ENCODE data around the gene NTRK2.

Gene NTRK2

GRCh38 chr9:84823421-84824271, 154.1 kb downstream of the NTRK2 start:
- no peak for DNase-seq

- DNase-seq: no peak
These were observed 157.8 kb downstream of the NTRK2 start for GRCh38 chr9:84827216-84827765.

DNA sequence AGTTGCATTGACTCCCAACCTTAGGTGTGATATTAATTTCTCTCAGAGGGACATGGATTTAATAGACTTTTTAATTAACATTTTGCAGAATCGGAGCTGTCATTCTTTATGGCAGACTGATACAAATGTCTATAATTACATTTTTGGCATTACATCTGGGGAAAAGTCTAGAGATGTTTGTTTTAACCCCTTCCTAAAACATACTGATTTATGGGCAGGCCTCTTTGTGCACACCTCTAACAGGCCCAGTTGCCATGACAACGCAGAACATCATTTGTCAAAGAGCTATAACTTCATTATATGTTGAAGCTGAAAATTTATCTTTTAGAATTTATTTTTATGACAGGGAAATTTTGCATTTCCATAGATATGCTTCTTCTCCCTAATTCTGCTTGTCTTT, 158.5 kb downstream of the NTRK2 start:
- DNase-seq: no peak

DNA sequence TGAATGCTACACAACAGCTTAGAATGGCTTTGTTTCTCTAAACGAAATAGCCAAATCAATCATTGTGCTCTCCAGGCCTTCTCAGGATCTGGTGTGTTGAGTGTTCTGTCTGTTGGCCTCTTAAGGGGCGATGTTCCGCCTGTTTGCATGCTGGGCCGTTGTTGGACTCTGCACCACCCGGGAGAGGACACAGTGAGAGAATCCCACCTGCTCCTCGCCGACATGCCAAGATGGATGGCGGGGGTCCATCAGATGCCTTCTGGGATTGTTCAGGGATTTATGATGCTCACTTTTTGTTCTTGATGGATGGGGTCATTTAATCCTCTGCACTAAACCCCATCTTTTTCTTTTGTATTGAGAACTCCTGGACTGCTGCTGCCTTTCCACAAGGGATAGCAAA, 159.9 kb downstream of the NTRK2 start:
- DNase-seq: no peak

- DNase-seq: no peak
These were observed 160.6 kb downstream of the NTRK2 start for GRCh38 chr9:84829997-84830696.

DNA sequence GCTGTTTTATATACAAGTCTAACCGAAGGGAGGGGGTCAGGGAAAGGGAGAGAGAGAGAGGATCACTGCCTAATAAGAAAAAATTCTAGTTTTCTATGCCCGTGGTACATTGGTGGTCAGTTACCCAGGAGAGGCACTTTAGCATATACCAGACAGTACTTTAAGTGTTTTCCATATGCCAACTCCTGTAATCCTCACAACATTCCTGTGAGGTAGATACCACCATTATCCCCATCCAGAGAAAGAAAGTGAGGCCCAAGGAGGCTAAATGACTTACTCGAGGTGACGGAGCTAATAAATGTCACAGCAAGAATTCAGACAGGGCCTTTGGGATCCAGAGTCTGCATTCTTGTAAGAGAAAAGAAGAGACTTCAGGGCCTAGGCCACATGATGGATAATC, 161.8 kb downstream of the NTRK2 start:
- DNase-seq: no peak

- DNase-seq: no peak
These were observed 162.9 kb downstream of the NTRK2 start for GRCh38 chr9:84832453-84832852.

DNA sequence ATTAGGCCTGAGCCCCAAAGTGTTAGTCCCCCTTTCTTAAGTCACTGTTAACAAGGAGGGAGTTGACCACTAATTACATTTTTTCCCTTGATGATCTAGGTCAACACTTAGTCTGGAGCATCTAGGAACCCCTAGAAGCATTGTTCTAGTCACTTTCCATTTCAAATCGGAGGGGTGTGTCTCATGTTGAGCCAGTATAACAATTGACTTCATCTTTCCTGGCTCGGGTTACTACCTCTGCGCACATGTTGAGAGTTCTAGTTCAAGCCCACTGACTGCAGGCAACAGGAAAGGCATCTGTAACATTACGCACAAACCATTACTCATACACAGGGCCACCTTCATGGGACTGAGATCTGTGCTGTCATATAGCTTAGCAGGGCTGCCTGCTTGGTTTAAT, 164.9 kb downstream of the NTRK2 start:
- DNase-seq: no peak

- DNase-seq: no peak
These were observed 166.2 kb downstream of the NTRK2 start for GRCh38 chr9:84835745-84836144.

DNA sequence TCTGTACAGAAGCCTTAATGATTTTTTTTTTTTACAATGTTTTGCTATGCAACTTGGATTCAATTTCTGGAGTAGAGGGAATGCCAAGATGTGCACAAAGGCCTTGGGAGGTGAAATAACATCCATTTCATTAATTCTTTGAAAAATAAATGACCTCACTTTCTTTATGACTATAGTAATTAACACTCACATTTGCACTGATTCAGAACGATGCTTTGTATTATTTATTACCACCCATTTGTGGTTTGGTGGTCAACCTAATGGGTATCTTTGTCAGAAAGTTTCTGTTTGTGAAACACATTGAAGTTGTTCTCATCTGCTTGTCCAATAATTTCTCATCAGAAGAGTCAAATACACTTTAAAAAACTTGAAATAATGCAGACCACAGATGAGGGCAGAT, 169.3 kb downstream of the NTRK2 start:
- DNase-seq: no peak

DNA sequence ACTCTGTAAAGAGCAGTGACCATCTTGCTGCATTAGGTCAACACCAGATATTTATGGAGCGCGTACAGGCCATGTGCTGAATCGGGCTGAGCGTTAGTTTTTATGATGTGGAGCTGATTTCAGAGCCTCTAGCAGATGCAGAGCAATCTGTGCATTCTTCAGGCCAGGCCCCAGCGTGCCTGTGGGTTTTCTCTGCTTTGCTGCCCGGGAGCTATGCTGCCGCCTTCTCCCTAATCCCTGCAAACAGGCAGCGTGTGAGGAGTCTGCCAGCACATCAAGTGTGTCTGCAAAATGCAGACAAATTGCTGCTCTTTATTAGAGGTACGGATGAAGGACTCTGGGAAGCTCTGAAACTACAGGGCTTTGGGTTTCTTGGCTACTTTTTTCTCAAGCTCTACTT, 170.0 kb downstream of the NTRK2 start:
- no peak for DNase-seq

DNA sequence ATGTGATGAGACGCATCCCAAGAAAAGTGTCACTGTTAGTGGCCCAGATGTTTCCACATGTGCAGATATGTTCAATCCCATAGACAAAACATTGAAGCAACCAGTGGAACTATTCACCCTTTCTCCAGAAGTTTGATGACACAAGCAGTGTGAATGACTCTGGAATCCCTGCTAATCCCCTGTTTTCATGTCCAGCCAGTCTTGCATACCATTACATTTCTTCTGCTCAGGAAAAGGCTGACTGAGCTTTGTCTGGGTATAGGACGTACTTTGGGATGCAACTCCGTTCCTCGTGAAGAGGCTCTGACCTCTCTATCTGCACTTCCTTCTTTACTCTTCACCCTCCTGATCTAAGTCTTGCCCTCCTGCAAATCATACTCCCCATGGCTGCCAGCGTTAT, 172.4 kb downstream of the NTRK2 start:
- no peak for DNase-seq

DNA sequence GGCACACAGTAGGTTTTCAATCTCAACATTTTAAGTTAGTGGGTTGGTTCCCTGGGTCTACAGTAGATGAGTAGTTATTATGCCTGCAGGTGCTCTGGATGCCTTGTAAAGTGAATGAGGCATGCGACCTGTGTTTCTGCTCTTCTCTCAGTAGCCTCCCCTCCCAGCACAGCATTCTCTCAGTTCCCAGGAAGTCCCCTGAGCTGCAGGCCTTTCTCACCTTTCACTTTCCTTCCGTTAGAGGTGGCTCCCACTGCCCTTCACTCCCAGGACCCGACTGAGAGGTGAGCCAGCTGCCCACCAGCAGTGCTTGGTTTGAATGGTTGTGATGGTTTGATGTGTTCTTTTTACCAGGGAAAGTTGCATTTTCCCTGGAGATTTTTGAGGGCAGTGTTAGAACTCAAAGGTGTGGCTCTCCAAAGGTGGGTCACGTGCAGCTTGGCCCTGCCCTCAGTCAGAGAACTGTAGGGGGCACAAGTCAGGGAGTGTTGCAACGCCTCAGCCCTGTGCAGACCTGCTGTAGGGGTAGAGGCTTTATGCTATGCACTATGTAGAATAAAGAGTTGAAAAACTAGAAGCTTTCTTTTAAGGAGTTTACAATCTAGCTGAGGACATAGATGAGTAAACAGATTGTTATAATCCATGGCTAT, 173.8 kb downstream of the NTRK2 start:
- DNase-seq: no peak

- DNase-seq: no peak
These were observed 176.7 kb downstream of the NTRK2 start for GRCh38 chr9:84845956-84846900.

DNA sequence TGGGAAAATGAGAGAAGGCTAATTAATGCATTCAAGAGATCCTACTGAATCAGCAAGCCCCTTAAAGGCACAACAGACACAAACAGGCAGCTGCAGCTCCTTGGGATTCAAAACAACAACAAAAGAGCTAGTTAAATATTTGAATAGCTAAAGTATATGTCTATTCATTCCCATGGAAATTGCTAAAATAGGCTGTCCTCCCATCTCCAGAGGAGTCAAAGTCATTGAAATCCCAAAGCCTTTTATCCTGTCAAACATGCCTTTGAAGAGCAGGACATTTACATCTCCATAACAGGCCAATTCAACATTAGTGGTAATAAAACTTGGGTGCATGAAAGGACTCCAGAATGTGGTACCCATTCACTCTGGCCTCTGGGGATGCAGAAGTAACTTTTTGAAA, 177.4 kb downstream of the NTRK2 start:
- no peak for DNase-seq

DNA sequence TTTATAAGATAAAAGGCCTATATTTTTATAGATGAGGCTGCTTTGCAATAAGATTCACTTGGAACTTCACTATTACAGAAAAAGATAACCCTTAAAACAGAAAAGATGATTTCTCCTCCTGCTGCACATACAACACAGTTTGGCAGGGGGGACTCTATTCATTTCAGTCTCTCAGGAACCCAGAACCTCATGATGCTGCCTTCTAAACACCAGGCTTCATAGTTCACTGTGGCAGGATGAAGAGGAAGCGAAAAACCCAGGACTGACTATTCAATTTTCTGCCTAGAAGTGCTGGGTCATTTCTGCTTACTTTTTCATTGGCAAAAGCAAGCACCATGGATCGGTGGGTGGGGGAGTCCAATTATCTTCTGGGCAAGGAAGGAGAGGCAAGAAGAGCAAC, 179.5 kb downstream of the NTRK2 start:
- DNase-seq: no peak

DNA sequence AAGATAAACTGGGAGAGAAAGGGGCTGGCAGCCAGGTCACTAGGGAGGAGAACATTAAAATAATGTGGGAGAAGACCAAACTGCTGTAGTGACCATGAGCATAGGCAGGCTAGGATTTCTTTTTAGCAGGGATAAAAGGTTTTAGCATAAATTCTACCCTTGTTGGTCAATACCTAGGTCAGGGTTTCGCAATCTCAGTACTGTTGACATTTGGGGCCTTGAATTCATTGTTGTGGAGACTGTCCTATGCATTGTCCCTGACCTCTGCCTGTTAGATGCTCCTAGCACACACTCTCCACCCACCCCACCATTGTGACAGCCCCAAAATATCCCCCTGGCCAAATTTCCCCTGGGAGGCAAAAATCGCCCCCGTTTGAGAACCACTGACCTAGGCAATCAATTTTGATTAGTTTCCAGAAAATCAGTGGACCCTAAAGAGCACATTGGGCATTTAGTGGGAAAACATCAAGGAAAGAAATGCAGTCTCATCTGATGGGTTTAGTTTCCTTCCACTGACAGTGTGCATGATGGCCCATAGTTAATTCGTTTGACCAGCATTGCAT, 181.4 kb downstream of the NTRK2 start:
- no peak for DNase-seq

DNA sequence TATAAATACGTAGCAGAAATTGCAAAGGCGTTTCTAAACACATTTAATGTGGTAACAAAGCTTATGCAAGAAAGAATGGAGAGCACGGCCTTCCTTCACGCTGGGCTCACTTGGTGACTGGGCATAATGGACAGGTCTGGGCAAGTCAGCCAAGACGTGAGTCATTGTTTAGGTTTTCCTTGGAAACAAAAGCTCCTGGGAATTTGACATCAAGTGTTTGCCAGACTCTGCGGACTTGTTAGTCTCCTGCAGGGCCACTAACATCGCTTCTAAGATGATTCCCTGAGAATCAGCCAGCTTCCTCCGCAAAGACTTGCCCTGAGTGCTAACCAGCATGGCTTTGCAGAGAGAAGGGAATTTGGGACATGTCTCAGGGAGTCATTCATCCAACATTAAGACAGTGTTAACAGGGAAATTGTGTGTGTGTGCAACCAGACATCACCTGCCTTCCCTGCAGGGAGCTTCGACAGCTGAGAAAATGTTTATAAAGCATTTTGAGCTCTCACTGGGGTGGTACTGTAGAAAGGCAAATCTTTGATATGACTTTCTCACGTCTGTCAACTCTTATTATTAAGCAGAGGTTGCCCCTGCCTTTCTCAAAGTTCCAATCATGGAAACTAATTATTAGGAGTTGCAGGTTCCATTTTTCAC, 182.5 kb downstream of the NTRK2 start:
- DNase-seq: peak; percentile 73

DNA sequence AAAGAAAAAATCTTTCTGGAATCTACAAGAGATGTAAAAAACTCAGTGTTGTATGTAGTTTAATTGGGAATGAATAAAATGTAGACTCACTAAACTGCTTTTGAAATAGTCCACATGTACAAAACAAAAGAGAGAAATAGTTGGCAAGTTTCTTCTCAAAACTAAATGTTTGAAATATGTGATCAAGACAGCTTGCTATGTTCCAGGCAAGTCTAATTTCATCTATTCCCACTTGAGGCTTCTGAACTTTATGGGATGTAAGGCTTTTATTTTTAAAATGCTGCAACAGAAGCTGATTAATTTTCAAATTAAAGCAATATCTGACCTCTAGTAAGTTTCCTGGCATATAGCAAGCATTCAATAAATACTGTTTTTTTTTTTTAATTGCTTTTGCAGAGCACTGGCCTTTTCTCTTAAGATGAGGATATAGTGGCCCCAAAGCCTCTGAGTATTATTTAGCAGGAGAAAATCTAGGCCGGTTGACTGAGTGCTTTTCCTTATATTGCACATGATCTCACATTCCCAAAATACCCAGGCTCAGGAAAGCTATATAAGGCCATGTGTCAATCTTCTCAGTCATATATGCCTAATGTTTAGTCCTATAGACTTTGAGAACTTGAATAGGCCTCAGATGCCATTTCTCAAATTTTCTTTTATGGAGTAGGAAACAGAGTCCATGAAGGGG, 183.2 kb downstream of the NTRK2 start:
- DNase-seq: no peak

DNA sequence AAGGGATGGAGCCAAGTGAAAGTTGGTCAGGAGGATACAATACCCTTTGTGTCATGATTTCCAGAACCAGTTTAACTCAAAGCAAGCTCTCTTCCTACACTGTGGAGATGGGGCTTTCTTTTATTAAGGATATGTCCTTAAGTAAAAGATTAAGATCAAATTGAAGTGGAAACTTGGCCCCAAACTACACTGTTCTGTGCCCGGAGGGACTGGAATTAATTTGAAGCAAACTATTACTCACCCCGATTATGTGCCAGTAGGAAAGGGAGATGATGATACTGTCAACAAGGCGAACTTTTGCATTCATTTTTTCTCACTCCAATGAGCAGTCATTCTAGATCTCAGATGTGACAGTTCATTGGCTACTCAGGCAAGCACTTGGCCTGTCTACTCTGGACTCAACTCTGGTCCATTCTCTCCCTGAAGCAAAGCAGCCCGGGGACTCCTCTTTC, 186.7 kb downstream of the NTRK2 start:
- no peak for DNase-seq

DNA sequence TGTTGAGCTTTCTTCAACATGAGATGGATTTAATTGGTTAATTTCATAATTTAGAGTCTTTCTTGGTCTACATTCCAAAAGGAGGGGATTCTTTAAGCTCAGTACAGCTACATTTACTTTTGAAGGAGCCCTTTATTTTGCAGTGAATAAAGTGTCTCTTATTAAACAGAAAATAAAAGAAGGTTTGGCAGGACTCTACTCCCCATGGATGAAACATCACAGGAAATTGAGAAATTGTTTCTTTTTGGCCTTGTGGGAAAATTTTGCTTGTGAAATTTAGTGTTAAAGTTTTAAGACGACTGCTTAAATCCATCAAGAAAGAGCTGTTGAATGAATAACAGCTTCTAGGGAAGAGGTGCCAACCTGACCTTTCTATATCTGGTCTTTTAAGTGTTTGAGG, 187.7 kb downstream of the NTRK2 start:
- DNase-seq: no peak
